Measurements from ENCODE around the gene TSSK3. TPM values are rescaled to one million over a fixed set of nuclear protein-coding genes. Genes with fewer than 3 reads are reported as not detected.
A peak's percentile ranks its signal among the peaks of the same experiment; 100 is the strongest.

The TSSK3 gene
- total RNA-seq, 1 donor from 2014 or later, result 6.1 TPM

GRCh38 chr1:32400876-32401631, 38.7 kb downstream of the TSSK3 start:
- Mint-ChIP-seq H3K36me3 (ENCODE audit: low read depth) (no peaks in the 10 kb centered on the region), H3K4me1 (peaks cover 4% of the 10 kb centered on the region), H3K9me3 (no peaks in the 10 kb centered on the region), H3K27ac (no peak overlapping the region), H3K27me3 (no peaks in the 10 kb centered on the region), H3K4me3 (no peak overlapping the region)
- DNase-seq, result peak; percentile 51
- intact Hi-C loops (cut with micrococcal nuclease), result loop anchor here (1.0 to 2.0 kb wide), 3 partner anchors 14 to 471 kb away; no protein-coding TSS in a partner anchor
- TF ChIP-seq CTCF (IDR thresholded peaks at IDR 0.05), result peak; percentile 53
- ATAC-seq (ENCODE audit: low read depth), result peak; percentile 83
- POLR2A ChIA-PET, result interaction anchor here (0.5 to 0.8 kb wide), 4 partner anchors 35 to 348 kb away, joined by 3 to 5 read pairs (median 3); partner anchors contain the start of genes EIF3I, MARCKSL1 and TMEM234
- CTCF ChIA-PET, result interaction anchor here (0.6 to 2.7 kb wide), 23 partner anchors 10 to 845 kb away, joined by 3 to 40 read pairs (median 4); partner anchors contain the start of gene MARCKSL1

- POLR2A ChIA-PET, result interaction anchor here (0.6 to 1.2 kb wide), 6 partner anchors 10 to 1450 kb away, joined by 5 to 20 read pairs (median 8); partner anchors contain the start of gene KPNA6
- no peaks in the 10 kb centered on the region for H3K9me3 Mint-ChIP-seq
- CTCF ChIA-PET, result interaction anchor here (0.6 to 0.8 kb wide), 2 partner anchors 23 to 151 kb away, joined by 3 read pairs; no protein-coding TSS in a partner anchor
- ATAC-seq (ENCODE audit: low read depth) (no peak), DNase-seq (no peak)
- no peak overlapping the region for H3K27ac Mint-ChIP-seq
- no peaks in the 10 kb centered on the region for H3K27me3 Mint-ChIP-seq
- H3K36me3 Mint-ChIP-seq (ENCODE audit: low read depth), result no peaks in the 10 kb centered on the region
- peaks cover 4% of the 10 kb centered on the region for H3K4me1 Mint-ChIP-seq
- no peak for TF ChIP-seq CTCF (IDR thresholded peaks at IDR 0.05)
- intact Hi-C loops (cut with micrococcal nuclease), result no loop called here
- H3K4me3 Mint-ChIP-seq, result no peak overlapping the region
These were observed 42.6 kb downstream of the TSSK3 start for GRCh38 chr1:32404946-32405345.

- H3K9me3 Mint-ChIP-seq, result no peaks in the 10 kb centered on the region
- intact Hi-C loops (cut with micrococcal nuclease), result no loop called here
These were observed 43.5 kb downstream of the TSSK3 start for GRCh38 chr1:32405672-32406467.

DNA sequence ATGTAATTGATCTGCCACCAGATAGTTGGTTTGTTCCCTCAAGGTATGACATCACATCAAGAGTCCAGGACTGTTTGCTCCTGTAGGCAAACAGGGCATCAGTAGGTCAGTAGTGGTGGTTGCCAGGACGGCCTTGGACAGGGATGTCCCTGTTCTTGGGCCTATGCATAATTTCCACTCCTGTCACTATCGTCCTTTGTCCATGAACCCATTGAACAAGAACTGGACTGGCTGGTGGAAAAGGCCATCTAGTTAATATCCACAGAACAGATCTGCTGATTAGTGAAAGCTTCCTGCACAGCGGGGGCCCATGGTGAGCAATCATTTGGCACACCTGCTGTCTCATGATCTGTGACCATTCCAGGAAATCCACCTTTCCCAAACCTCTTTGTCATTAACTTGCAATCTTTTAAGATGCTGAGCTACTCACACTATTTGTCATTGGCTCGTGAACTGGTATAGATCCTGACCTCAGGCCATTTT, 44.3 kb downstream of the TSSK3 start:
- H3K27ac Mint-ChIP-seq, result no peak overlapping the region
- no peak for TF ChIP-seq CTCF (IDR thresholded peaks at IDR 0.05)
- H3K9me3 Mint-ChIP-seq, result no peaks in the 10 kb centered on the region
- H3K36me3 Mint-ChIP-seq (ENCODE audit: low read depth), result no peaks in the 10 kb centered on the region
- peaks cover 3% of the 10 kb centered on the region for H3K27me3 Mint-ChIP-seq
- ChIA-PET POLR2A (no interaction called here), CTCF (interaction anchor here (1.3 kb wide), 1 partner anchor 13 kb away, joined by 6 read pairs; no protein-coding TSS in a partner anchor)
- intact Hi-C loops (cut with micrococcal nuclease), result no loop called here
- H3K4me3 Mint-ChIP-seq, result no peak overlapping the region
- no peaks in the 10 kb centered on the region for H3K4me1 Mint-ChIP-seq
- no peak for DNase-seq
- no peak for ATAC-seq (ENCODE audit: low read depth)

More at GRCh38 chr1:32405672-32406467, 43.5 kb downstream of the TSSK3 start:
- CTCF ChIA-PET, result interaction anchor here (1.3 kb wide), 1 partner anchor 14 kb away, joined by 6 read pairs; no protein-coding TSS in a partner anchor
- H3K4me3 Mint-ChIP-seq, result no peak overlapping the region
- ATAC-seq (ENCODE audit: low read depth) (no peak), DNase-seq (no peak)
- no peak overlapping the region for H3K27ac Mint-ChIP-seq
- POLR2A ChIA-PET, result interaction anchor here (0.6 to 1.2 kb wide), 6 partner anchors 11 to 1451 kb away, joined by 5 to 10 read pairs (median 7); no protein-coding TSS in a partner anchor
- H3K27me3 Mint-ChIP-seq, result no peaks in the 10 kb centered on the region
- no peaks in the 10 kb centered on the region for H3K36me3 Mint-ChIP-seq (ENCODE audit: low read depth)
- H3K4me1 Mint-ChIP-seq, result peaks cover 1% of the 10 kb centered on the region
- no peak for TF ChIP-seq CTCF (IDR thresholded peaks at IDR 0.05)

All from activated B cell treated with CpG ODN at 0.5 μM for 24 hours (primary cell).